CD14-positive monocyte (primary cell): ENCODE results near the gene ATP6V0A4. TPM values are rescaled to one million over a fixed set of nuclear protein-coding genes. Genes with fewer than 3 reads are reported as not detected.

Experiments used
- DNase-seq, 3 donors: peaks; one replicate each; pipeline ENCODE4 v3.0.0-alpha.2; 2011 to 2022
- H2AFZ ChIP-seq: 2 replicates; pipeline ENCODE4 v1.6.0; 2012; ENCODE audit warnings: mild to moderate bottlenecking, low read depth, low read length, inconsistent platforms; ENCODE audit not compliant: insufficient read depth, poor library complexity, severe bottlenecking
- H3K27ac ChIP-seq, 2 donors: 1 replicate in 1 of 2; 2 replicates in 1 of 2; pipeline ENCODE4 v1.5.1; 2012 to 2013; ENCODE audit warnings: low read length in 2 of 2, control low read depth in 1 of 2, inconsistent platforms in 1 of 2, low read depth in 1 of 2, mild to moderate bottlenecking in 1 of 2
- H3K27me3 ChIP-seq, 2 donors: one replicate each; pipeline versions ENCODE4 v1.6.0 to v1.6.1; 2011 to 2013; ENCODE audit warnings: low read length in 2 of 2; ENCODE audit not compliant: control insufficient read depth in 2 of 2, insufficient read depth in 2 of 2
- H3K36me3 ChIP-seq, 2 donors: replicated peaks in 1 of 2; 1 replicate in 1 of 2; 2 replicates in 1 of 2; pipeline versions ENCODE4 v1.5.1 to v1.6.1; 2012 to 2013; ENCODE audit warnings: low read length in 2 of 2, control low read depth in 1 of 2, inconsistent platforms in 1 of 2, mild to moderate bottlenecking in 1 of 2; ENCODE audit not compliant: insufficient read depth in 2 of 2, control insufficient read depth in 1 of 2
- H3K4me1 ChIP-seq, 2 donors: 1 replicate in 1 of 2; 2 replicates in 1 of 2; pipeline versions ENCODE4 v1.5.1 to v1.6.1; 2012 to 2013; ENCODE audit warnings: low read length in 2 of 2, control low read depth in 1 of 2, inconsistent platforms in 1 of 2, mild to moderate bottlenecking in 1 of 2, moderate library complexity in 1 of 2; ENCODE audit not compliant: insufficient read depth in 2 of 2, control insufficient read depth in 1 of 2
- H3K4me2 ChIP-seq: replicated peaks from 2 replicates; pipeline ENCODE3; 2012; ENCODE audit warnings: low read length, moderate library complexity, mild to moderate bottlenecking; ENCODE audit not compliant: poor library complexity, severe bottlenecking; ENCODE audit errors: extremely low read depth
- H3K4me3 ChIP-seq, 3 experiments: fragments of 200-600 bp in 1 of 3; sonication (generic) in 1 of 3; replicated peaks in 1 of 3; 1 replicate in 2 of 3; 2 replicates in 1 of 3; pipeline ENCODE4 v1.5.1; 2011 to 2013; ENCODE audit warnings: low read length in 3 of 3, mild to moderate bottlenecking in 3 of 3, control low read depth in 2 of 3, low read depth in 2 of 3, inconsistent platforms in 1 of 3, moderate library complexity in 1 of 3
- H3K79me2 ChIP-seq: 2 replicates; pipeline ENCODE4 v1.6.0; 2012; ENCODE audit warnings: mild to moderate bottlenecking, control low read depth, inconsistent platforms, low read length, moderate library complexity; ENCODE audit not compliant: insufficient read depth
- H3K9ac ChIP-seq: 2 replicates; pipeline ENCODE4 v1.6.0; 2017; ENCODE audit warnings: low read length, mild to moderate bottlenecking; ENCODE audit not compliant: insufficient read depth, poor library complexity, severe bottlenecking
- H3K9me3 ChIP-seq, 2 donors: replicated peaks in 1 of 2; 1 replicate in 1 of 2; 2 replicates in 1 of 2; pipeline versions ENCODE4 v1.5.1 to v1.6.1; 2012 to 2013; ENCODE audit warnings: low read length in 2 of 2, control low read depth in 1 of 2; ENCODE audit not compliant: control insufficient read depth in 1 of 2, insufficient read depth in 1 of 2
- H4K20me1 ChIP-seq: 2 replicates; pipeline ENCODE4 v1.6.0; 2012; ENCODE audit warnings: mild to moderate bottlenecking, low read length, control low read depth, moderate library complexity; ENCODE audit not compliant: insufficient read depth
- H3K27ac Mint-ChIP-seq, 7 donors: one replicate each; pipeline ENCODE4 v1.8.0; 2020; ENCODE audit warnings: mild to moderate bottlenecking in 7 of 7, mixed read lengths in 7 of 7, moderate library complexity in 6 of 7, inconsistent platforms in 2 of 7
- H3K27me3 Mint-ChIP-seq, 3 donors: one replicate each; pipeline ENCODE4 v1.8.0; 2021 to 2022; ENCODE audit warnings: low read depth in 3 of 3, mild to moderate bottlenecking in 3 of 3, mixed read lengths in 3 of 3, moderate library complexity in 3 of 3, inconsistent platforms in 1 of 3
- H3K36me3 Mint-ChIP-seq, 2 donors: one replicate each; pipeline ENCODE4 v1.8.0; 2020; ENCODE audit warnings: mixed read lengths in 2 of 2, inconsistent platforms in 1 of 2, mild to moderate bottlenecking in 1 of 2
- H3K4me1 Mint-ChIP-seq: one replicate; pipeline ENCODE4 v1.8.0; 2020; ENCODE audit warnings: mild to moderate bottlenecking, mixed read lengths
- H3K4me3 Mint-ChIP-seq, 2 donors: one replicate each; pipeline ENCODE4 v1.8.0; 2020; ENCODE audit warnings: mild to moderate bottlenecking in 2 of 2, mixed read lengths in 2 of 2, moderate library complexity in 1 of 2
- H3K9me3 Mint-ChIP-seq, 7 donors: one replicate each; pipeline ENCODE4 v1.8.0; 2020 to 2022; ENCODE audit warnings: mixed read lengths in 7 of 7, mild to moderate bottlenecking in 6 of 7, moderate library complexity in 6 of 7, inconsistent platforms in 2 of 7
- CTCF ChIP-seq: fragments of 200-600 bp; IDR thresholded peaks from one replicate; pipeline ENCODE4 v1.8.0; 2022; ENCODE audit warnings: antibody characterized with exemption, mild to moderate bottlenecking
- WGBS: methylation state at CpG from one replicate; pipeline ENCODE4 v1.1.5; 2013; ENCODE audit warnings: missing lambda C conversion rate; ENCODE audit not compliant: insufficient coverage; 5-methylcytosine and 5-hydroxymethylcytosine counted together
- intact Hi-C, 2 donors: fragments of 100-400 bp; cut with micrococcal nuclease; formaldehyde crosslinking; loops; one replicate each; pipeline versions ENCODE4 v1.15.0 to v1.15.1; 2023
- polyA plus RNA-seq, 3 donors: library from polyadenylated mRNA; depleted of rRNA in 1 of 3; unstranded in 2 of 3; stranded (reverse) in 1 of 3; fragments of 300-500 nt in 2 of 3; fragments of >200 nt in 1 of 3; fragmentation: Illumina TruSeq in 2 of 3; gene quantifications; 1 replicate in 2 of 3; 2 replicates in 1 of 3; pipeline ENCODE4 v1.2.3, GENCODE V29; 2012 to 2021

The ATP6V0A4 gene
- polyA plus RNA-seq, 3 donors: not detected

- H3K27ac Mint-ChIP-seq: no peak overlapping the region
- DNase-seq: no peak
- intact Hi-C loops: no loop called here
Measured at GRCh38 chr7:138667535-138668228, 130.3 kb downstream of the ATP6V0A4 start.

GRCh38 chr7:138666385-138666784 lies 131.6 kb downstream of the ATP6V0A4 start:
- WGBS: 61% methylated on average over 2 of the region's 2 CpGs
- no peaks in the 10 kb centered on the region for H3K36me3 ChIP-seq
- TF ChIP-seq CTCF: no peak
- no peaks in the 10 kb centered on the region for H4K20me1 ChIP-seq
- H3K9me3 ChIP-seq: peaks cover 0 to 5% of the 10 kb centered on the region in 2 donors
- no peak overlapping the region for H2AFZ ChIP-seq
- Mint-ChIP-seq H3K27me3 (peaks cover 5 to 26% (median 9%) of the 10 kb centered on the region in 3 donors), H3K27ac (no peak overlapping the region), H3K4me3 (no peak overlapping the region), H3K9me3 (peaks cover 0 to 6% (median 5%) of the 10 kb centered on the region in 7 donors), H3K4me1 (peaks cover 15% of the 10 kb centered on the region), H3K36me3 (no peaks in the 10 kb centered on the region)
- H3K27ac ChIP-seq: no peak overlapping the region
- H3K27me3 ChIP-seq: no peaks in the 10 kb centered on the region
- H3K4me1 ChIP-seq: peaks cover 4 to 7% of the 10 kb centered on the region in 2 donors
- no peak for DNase-seq
- no peak overlapping the region for H3K4me3 ChIP-seq
- intact Hi-C loops: no loop called here
- no peak overlapping the region for H3K9ac ChIP-seq
- no peak overlapping the region for H3K4me2 ChIP-seq
- H3K79me2 ChIP-seq: no peaks in the 10 kb centered on the region

More at GRCh38 chr7:138667535-138668228, 130.3 kb downstream of the ATP6V0A4 start:
- H3K9ac ChIP-seq: no peak overlapping the region
- no peak overlapping the region for H3K4me3 ChIP-seq
- H3K4me2 ChIP-seq: no peak overlapping the region
- Mint-ChIP-seq H3K36me3 (no peaks in the 10 kb centered on the region), H3K4me3 (no peak overlapping the region), H3K27me3 (peaks cover 5 to 26% (median 9%) of the 10 kb centered on the region in 3 donors), H3K9me3 (peaks cover 0 to 6% (median 5%) of the 10 kb centered on the region in 7 donors), H3K4me1 (peaks cover 15% of the 10 kb centered on the region)
- no peaks in the 10 kb centered on the region for H3K36me3 ChIP-seq
- WGBS: 95% methylated on average over 3 of the region's 6 CpGs
- H3K4me1 ChIP-seq: peaks cover 4 to 7% of the 10 kb centered on the region in 2 donors
- no peaks in the 10 kb centered on the region for H3K79me2 ChIP-seq
- H4K20me1 ChIP-seq: no peaks in the 10 kb centered on the region
- TF ChIP-seq CTCF: no peak
- H3K27ac ChIP-seq: no peak overlapping the region
- H2AFZ ChIP-seq: no peak overlapping the region
- H3K27me3 ChIP-seq: no peaks in the 10 kb centered on the region
- H3K9me3 ChIP-seq: peaks cover 0 to 5% of the 10 kb centered on the region in 2 donors
